GM23248 (cell line): ENCODE data around the gene ZNF195.

ENCODE experiments used
- EZH2 ChIP-seq: fragments of 200-600 bp; sonication (generic); IDR thresholded peaks from 2 replicates; pipeline ENCODE4 v1.6.1; 2018; ENCODE audit warnings: antibody characterized with exemption, mild to moderate bottlenecking; ENCODE audit not compliant: insufficient read depth, poor library complexity, severe bottlenecking
- EZH2phosphoT487 ChIP-seq: fragments of 200-600 bp; sonication (generic); IDR thresholded peaks from 2 replicates; pipeline ENCODE4 v1.6.1; 2018; ENCODE audit warnings: antibody characterized with exemption, moderate library complexity, mild to moderate bottlenecking, low read depth; ENCODE audit not compliant: insufficient read depth

- no peak for TF ChIP-seq EZH2
- no peak for TF ChIP-seq EZH2phosphoT487
Observed at GRCh38 chr11:3357302-3357701, 21.6 kb downstream of the ZNF195 start.
